Cardiac septum (tissue), 1 donor: ENCODE measurements around the gene PNPLA5. TPM values are rescaled to one million over a fixed set of nuclear protein-coding genes. Genes with fewer than 3 reads are reported as not detected.

ENCODE experiments used
- DNase-seq: peaks from one replicate; pipeline ENCODE4 v3.0.0-alpha.2; 2020; ENCODE audit warnings: low spot score
- intact Hi-C: fragments of 100-400 bp; cut with DNase I; formaldehyde crosslinking; loops from one replicate; pipeline ENCODE4 v1.14.0; 2022
- total RNA-seq: library from RNA; stranded (reverse); fragmentation: NEBNext Ultra II Directional; extraction: Animal tissue kit (Norgen Biotek cat#: 25700); gene quantifications from one replicate; pipeline ENCODE4 v1.2.1, GENCODE V29; 2021
- donor health status: DM: no; HTN: no; CAD: no.

The PNPLA5 gene
- total RNA-seq, 1 donor from 2014 or later: not detected

GRCh38 chr22:43846966-43847365 is 44.8 kb downstream of the PNPLA5 start:
- intact Hi-C loops: no loop called here
- no peak for DNase-seq

- intact Hi-C loops: no loop called here
- no peak for DNase-seq
These were observed 45.8 kb downstream of the PNPLA5 start for GRCh38 chr22:43845981-43846380.

GRCh38 chr22:43844560-43845545 is 47.0 kb downstream of the PNPLA5 start:
- no peak for DNase-seq
- intact Hi-C loops: no loop called here

- no peak for DNase-seq
- intact Hi-C loops: no loop called here
These were observed 47.9 kb downstream of the PNPLA5 start for GRCh38 chr22:43843783-43844530.

- intact Hi-C loops: no loop called here
- no peak for DNase-seq
These were observed 50.1 kb downstream of the PNPLA5 start for GRCh38 chr22:43841742-43842141.

GRCh38 chr22:43840851-43841250 is 51.0 kb downstream of the PNPLA5 start:
- intact Hi-C loops: no loop called here
- DNase-seq: no peak

GRCh38 chr22:43840431-43840830 is 51.4 kb downstream of the PNPLA5 start:
- intact Hi-C loops: no loop called here
- DNase-seq: no peak

GRCh38 chr22:43839781-43840180 is 52.0 kb downstream of the PNPLA5 start:
- DNase-seq: no peak
- intact Hi-C loops: no loop called here

GRCh38 chr22:43838571-43839307 is 53.1 kb downstream of the PNPLA5 start:
- intact Hi-C loops: no loop called here
- DNase-seq: no peak

- intact Hi-C loops: no loop called here
- DNase-seq: no peak
These were observed 53.7 kb downstream of the PNPLA5 start for GRCh38 chr22:43838161-43838560.

GRCh38 chr22:43837666-43838065 is 54.1 kb downstream of the PNPLA5 start:
- intact Hi-C loops: no loop called here
- no peak for DNase-seq

GRCh38 chr22:43835736-43836135 is 56.1 kb downstream of the PNPLA5 start:
- intact Hi-C loops: no loop called here
- no peak for DNase-seq

- intact Hi-C loops: no loop called here
- DNase-seq: no peak
These were observed 56.6 kb downstream of the PNPLA5 start for GRCh38 chr22:43835166-43835565.

GRCh38 chr22:43833286-43834240 is 58.2 kb downstream of the PNPLA5 start:
- intact Hi-C loops: no loop called here
- DNase-seq: no peak

GRCh38 chr22:43832393-43833265 is 59.2 kb downstream of the PNPLA5 start:
- intact Hi-C loops: no loop called here
- no peak for DNase-seq

GRCh38 chr22:43831561-43832392 is 60.0 kb downstream of the PNPLA5 start:
- DNase-seq: no peak
- intact Hi-C loops: no loop called here

- intact Hi-C loops: no loop called here
- no peak for DNase-seq
These were observed 60.8 kb downstream of the PNPLA5 start for GRCh38 chr22:43830931-43831560.
